Ramos (cell line): ENCODE results near the gene S100A2.

Experiments used
- in situ Hi-C: fragments of 300-500 bp; cut with MboI; formaldehyde crosslinking; loops from one replicate; pipeline ENCODE4 v1.14.3; 2022; ENCODE audit warnings: low sequenced_read_pairs; ENCODE audit not compliant: unreplicated experiment

S100A2 gene

DNA sequence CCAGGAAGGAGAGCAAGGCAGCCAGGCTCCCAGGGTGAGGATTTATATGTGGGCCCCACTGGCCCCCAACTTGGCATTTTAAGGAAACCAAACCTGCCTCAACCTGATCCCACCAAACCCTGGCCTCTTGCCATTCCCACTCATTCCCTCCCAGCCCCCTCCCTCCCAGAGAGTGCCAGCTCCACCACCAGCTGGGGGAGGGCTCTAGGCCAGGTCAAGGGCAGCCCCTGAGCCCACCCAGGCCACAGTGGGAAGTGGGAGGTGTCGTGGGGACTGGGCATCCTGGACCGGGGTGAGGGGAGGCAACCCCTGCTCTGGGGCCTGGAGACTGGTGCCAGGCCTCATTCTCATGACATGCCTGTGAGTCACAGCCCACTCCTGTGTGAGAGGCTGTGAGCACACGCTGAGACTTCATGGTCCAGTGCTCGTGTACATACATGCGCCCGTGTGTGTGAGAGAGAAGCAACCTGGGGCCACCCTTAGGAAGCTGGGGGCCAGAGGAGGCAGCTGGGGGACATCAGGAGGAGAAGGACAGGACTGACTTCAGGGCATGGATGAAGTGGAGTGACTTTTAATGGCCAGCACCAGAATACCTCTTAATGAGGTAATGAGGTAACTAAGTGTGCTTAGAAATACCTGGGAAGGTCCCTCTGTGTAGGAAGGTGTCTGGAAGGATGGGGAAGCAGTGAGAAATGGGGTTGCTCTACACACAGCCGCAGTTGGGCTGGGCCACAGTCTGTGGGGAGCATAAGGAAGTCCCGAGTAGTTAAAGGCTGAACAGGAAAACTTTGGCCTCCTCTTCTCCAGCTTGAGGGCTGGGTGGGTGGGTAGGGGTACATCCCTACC, at the start of gene S100A2:
S100A2 (minus strand) TSS at position 316 of the 846 bp plus-strand sequence. CDS start 1,967 bp downstream, outside the sequence.
- in situ Hi-C loops: no loop called here

DNA sequence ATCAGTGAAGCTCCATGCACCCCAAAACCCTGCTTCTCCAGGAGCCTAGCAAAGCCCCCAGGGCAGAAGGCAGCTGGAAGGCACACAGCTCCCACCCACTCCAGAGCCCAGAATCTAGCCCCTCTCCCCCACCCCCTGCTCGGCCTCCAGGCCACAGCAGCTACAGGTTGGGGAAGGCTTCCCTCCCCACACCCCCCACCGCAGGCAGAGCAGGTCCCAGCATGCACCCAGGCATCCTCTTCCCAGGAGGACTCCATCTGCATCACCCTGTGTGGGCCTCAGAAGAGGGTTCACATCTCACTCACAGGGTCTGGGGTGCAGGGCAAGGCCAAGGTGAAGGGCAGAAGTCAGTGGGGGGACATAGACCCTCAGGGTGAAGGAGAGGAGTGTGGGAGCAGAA, 49.8 kb upstream of the S100A2 start:
- in situ Hi-C loops: no loop called here

DNA sequence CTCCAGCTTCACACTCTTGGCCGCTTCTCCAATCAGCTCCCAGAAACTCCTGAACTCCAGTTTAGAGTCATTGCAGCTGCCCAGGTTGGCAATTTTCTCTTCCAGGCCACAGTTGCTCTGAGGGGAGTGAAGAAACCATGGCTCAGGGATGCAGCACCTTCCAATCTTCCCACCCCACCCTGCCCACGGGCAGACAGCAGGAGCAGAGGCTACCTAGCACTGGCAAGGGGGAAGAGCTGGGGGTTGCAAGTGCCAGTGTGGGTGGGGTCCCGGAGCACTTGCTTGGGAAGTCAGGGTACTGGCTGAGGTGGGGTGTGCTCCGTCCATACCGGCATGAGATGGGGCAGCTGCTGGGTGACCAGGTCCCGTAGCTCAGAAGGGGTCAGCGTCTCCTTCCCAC, 49.3 kb upstream of the S100A2 start:
- in situ Hi-C loops: no loop called here

DNA sequence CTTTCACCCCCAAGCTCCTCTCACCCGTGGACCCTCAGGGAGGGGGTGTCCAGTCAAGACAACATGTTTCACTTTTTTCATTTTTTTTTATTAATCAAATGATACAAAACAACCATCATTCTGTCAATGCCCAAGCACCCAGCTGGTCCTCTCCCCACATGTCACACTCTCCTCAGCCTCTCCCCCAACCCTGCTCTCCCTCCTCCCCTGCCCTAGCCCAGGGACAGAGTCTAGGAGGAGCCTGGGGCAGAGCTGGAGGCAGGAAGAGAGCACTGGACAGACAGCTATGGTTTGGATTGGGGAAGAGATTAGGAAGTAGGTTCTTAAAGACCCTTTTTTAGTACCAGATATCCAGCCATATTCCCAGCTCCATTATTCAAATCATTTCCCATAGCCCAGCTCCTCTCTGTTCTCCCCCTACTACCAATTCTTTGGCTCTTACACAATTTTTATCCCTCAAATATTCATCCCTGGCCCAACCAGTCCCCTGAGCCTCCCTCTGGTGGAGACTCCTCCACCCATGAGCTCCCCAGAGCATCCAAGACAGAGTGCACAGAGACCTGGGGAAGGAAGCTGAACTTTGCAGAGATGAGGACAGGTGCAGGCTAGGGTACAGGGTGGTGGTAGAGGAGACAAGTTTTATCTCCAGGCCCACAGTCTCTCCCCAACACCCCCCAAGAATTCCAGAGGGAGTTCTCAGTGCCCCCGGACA, 48.7 kb upstream of the S100A2 start:
- in situ Hi-C loops: no loop called here

DNA sequence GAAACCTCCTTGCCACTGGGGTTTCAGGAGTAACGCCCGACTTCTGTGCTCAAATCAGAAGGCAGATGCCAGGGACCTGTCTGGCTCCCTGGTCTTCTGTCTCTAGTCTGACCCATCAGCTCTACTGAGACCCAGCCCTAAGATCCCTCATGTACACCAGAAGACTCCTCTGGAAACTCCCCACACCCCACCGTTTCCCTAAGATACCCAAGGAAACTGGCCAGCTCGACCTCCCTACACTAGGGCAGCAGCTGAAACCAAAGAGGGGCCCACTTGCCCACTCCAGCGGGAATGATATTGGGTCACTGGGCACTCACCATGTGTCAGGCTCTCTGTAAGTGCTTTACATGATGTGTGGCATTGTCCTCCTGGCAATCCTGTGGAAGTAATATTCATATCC, 47.8 kb upstream of the S100A2 start:
- in situ Hi-C loops: no loop called here

DNA sequence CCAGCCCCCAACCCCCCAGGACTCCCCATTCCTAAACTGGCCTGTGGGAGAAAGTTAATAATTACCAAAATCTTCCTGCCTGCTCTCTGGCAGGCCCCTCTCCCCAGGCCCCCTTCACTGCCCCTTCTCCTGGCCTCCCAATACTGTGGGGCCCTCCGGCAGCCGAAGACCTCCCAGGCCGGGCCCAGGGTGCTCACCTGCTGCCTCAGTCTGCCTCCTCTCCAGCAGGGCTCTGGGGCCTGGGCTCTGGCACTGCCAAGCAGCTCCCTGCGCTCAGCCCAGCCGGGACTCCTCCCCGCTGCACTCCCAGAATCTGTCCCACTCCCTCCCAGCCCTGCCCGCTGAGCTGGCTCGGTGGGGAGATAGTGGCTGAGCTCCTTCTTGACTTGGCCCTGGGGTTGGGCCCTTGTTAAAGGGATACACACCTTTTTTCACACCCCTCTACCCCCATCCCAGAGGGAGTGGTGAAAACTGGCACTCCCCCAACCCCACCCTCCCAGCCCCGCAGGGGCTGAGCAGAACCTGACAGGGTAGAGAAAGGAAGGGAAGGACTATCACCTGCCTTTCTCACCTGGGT, 47.2 kb upstream of the S100A2 start, which contains the start of gene S100A16:
S100A16 (minus strand) TSS at position 383 of the 577 bp plus-strand sequence. CDS start 4,986 bp downstream, outside the sequence.
- in situ Hi-C loops: no loop called here

DNA sequence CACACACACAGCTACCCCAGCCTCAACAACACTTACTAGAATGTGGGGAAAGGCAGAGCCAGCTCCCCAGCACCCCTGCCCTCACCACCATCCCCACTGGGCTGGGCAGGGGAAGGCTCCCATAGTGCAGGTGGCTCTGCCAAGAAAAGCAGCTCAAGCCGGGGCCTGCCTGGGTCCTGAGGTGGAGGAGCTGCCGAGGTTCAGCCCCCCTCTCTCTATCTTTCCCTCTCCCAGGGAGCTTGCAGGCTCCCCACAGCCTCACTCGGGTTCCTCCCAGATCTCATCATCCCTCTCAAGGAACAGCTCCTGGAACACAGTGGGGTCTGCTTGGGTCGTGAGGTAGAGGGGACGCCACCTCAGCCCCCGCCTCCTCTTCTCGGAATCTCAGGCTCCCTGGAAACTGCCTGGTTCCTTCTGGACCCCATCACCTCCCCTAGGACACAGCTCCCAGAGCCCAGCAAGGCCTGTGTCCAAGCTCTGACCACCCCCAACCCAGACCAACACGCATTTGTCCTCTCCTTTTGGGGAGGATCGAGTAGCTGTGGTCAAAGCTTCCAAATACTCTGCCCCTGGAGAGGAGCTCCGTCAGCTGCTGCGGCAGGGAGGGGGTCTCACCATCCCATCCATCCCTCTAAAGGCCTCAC, 46.6 kb upstream of the S100A2 start:
- in situ Hi-C loops: no loop called here

DNA sequence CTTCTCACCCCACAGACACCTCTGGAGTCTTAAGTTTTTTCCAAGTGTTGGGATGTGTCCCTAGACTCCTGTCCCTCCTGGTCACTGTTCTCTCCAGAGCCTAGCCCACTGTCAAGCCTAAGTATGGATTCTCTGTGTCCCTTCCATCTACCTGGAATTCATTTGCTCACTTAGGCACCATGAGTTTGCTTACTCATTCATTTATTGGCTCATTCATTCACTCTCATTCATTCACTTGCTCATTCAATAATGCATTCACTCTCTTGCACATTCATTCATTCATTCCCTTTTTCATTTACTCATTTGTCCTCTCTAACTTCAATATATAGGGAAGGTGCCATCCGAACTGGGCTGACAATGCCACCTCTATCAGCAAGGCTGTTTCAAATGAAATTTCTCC, 45.7 kb upstream of the S100A2 start:
- in situ Hi-C loops: no loop called here

DNA sequence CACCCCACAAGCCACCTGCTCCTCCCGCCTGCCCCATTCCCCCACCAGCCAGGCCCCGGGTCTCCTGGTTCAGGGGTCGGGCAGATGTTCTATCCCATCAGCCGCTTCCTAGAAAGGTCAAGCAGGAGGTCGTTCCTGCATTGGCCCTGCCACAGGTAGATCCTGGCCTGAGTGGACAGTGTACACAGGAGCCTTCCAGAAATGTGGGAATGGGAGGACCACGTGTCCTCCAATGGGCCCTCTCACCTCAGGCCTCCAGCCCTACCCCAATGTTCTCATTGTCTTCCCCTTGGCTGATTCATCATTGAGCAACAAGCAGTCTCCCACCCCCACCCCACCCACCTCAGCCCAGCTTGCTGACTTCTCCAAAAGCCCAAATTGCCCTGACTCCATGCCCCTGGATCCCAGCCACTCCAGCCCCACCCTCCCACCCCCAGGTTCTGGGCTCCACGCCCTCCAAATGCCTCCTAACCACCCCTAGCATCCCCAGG, 45.2 kb upstream of the S100A2 start:
- in situ Hi-C loops: no loop called here

DNA sequence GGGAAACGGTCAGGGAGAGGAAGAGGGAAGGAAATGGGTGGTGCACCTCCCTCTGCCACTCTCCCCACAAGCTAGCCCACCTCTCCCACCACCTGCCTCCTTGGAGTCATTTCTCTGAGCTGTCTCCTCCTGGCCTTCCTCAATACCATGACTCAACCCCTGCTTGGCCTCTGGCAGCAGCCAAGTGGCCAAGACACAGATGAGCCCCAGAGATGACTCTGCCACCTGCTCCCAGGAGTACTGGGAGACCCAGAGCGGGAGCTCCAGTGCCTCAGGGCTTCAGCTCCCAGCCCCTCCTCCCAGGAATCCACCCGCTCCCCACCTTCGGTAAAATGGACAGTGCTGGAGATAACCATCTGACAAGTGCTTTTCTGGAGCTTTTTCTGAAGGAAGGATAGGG, 44.7 kb upstream of the S100A2 start:
- in situ Hi-C loops: no loop called here

DNA sequence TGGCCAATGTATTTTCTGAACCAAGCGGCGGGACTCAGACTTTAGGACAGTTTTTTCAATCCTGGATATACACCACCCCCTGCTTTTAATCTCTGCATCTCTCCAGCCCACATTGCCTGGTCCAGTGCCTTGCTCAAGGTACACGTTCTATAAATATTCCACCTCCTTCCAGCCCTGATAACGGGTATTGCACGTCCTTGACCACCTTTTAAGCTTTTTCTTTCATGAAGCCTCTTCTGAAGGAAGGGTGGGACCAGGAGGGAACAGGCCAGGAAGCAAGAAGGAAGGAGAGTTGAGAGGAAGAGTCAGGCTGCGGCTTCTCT, 43.9 kb upstream of the S100A2 start:
- in situ Hi-C loops: no loop called here

DNA sequence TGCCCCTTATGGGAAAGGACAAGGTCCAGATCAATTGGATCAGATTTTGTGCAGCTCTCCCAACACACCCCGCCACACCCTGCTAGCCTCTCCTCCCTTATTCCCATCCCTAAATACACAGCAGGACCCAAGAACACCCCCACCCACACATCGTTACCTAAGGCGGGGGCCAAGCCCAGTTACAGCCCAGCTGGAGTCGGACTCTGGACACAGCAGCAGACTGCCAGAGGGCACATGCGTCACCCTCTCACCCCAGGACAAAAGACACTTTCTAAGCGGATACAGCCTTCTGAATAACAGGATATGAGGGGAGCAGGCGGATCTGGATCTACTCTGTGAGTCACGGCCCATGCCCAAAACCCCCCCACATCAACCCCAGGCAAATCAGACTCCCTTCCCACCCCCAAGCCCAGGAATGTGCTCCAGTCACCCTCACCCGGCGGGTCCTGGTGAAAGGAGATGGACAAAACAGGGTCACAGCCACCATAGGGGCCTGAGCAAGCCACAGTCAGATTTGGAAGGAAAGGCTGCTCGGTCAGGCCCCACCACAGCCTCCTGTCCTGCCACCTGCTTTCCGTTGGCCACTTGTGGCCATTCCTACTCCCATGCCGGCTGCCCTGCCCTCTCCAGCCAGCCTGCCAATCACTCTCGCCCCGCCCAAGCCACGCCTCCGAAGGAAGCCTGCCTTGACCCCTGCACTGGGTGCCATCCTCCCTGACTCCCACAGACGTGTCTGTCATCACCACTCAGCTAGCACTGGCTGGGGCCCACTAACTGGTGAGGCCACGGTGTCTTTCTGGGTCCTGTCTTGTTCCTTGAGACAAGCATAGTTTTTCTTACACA, 43.3 kb upstream of the S100A2 start:
- in situ Hi-C loops: no loop called here

DNA sequence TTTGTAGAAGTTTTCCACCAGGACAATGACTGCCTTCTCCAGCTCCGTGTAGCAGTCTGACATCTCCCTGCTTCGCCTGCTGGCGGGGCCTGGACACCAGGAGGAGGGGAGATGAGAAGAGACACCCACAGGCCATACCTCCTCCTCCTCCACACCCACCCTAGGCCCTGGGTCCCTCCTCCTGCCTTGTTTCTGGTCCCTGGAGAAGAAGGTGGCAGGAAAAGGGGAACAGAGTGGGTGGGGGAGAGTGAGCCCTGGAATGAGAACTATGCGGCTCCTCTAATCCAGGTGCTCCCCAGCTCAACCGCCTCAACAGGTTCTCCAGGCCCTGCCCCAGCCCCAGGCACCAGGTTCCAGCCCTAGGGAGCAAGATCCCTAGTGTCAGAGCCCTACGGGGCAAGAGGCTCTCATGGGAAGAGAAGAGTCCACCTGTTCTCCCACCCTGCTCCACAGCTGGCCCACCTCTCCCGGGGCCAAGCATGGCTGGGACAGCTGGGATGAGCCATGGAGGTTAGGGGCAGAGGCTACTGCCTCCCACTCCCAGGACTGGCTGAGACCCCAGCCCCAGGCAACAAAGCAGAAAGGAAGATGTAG, 42.5 kb upstream of the S100A2 start:
- in situ Hi-C loops: no loop called here

DNA sequence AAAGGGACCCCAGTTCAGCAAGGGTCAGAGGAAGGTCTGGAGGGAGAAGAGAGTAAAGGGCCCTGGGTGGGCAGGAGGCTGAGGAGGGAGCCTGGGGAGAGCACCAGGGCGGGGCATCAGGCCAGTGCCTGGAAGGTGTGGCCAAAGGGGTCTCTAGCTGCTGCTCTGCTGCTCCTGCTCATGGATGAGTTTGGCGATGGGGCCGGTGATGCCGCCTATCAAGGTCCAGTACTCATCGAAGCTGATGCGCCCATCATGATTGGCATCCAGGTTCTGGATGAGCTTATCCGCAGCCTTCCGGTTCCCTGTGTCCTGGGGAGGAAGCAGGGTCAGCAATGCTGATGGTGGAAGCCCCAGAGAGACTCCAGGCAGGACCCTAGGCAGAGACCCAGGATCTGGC, 41.7 kb upstream of the S100A2 start:
- in situ Hi-C loops: no loop called here

DNA sequence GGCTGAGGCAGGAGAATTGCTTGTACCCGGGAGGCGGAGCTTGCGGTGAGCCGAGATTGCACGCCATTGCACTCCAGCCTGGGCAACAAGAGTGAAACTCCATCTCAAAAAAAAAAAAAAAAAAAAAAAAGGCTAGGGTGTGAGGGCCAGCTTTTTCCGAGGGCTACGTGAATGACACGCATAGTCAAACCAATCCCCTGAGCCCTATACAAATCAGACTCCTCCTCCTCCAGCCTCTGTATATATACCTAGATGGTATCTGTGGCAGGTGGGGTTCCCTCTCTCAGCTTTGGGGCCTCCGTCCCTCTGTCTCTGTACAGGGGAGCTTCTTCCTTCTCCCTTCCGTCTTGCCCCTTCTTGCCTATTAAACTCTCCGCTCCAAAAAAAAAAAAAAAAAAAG, 40.5 kb upstream of the S100A2 start:
- in situ Hi-C loops: no loop called here

DNA sequence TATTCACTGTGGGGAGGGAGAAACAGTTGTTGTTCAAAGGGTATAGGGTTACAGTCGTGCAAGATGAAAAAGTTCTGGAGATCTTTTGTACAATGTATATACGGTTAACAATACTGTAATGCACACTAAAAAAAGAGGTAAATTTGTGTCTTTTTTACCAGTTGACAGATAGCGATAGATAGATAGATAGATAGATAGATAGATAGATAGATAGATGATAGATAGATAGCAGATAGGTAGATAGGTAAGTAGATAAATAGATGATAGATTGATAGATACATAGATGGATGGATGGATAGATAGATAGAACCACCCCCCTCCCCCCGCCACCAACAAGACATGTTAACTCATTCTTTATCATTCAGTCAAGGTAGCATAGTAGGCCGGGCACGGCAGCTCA, 37.1 kb upstream of the S100A2 start:
- in situ Hi-C loops: no loop called here

DNA sequence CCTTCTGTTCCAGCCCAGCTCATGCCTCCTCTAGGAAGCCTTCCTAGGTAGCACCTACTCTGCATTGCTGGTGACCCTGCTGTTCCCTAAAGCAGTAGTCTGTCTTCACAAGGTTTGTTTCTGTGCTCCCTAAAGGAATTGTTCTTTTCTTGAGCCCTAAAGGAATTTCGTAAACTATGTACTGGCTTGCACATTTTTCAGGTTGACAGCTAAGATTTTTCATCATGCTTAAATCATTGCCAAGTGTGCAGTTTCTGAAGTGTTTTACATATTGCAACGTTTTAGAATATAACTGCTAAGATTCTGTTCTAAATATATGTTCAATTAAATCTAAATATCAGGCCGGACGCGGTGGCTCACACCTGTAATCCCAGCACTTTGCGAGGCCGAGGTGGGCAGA, 34.2 kb upstream of the S100A2 start:
- in situ Hi-C loops: no loop called here

DNA sequence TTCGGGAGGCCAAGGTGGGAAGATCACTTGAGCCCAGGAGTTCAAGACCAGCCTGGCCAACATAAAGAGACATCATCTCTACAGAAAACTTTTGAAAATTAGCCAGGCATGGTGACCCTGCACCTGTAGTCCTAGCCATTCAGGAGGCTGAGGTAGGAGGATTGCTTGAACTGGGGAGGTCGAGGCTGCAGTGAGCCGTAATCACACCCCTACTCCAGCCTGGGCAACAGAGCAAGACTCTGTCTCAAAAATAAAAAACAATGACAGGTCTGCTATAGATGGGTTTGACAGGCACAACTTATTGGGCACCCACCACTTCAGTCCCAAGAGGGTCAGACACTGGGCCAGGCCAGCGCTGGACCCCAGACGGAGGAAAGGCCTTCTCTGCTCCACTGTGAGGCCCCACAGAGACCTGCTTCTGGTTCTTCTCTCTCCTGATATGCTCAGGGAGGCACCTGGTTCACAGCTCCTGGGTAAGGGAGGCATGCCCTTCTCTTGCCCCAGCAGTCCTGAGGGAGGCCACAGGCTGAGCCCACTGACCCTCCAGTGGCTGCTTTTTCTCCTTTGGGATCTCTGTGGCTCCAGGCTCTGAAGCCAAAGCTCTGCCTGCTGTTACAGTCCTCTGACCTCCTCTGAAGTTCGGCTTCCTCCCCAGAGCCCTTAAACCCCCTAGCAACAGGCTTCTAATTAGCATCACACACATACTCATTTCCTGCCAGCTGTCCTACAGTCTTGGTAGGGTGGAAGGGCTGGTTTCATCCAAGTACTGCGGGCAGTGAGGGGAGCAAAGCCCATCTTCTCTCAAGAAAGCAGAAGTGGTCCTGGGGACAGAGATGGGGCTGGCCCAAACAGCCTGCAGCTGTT, 32.9 kb upstream of the S100A2 start:
- in situ Hi-C loops: no loop called here

DNA sequence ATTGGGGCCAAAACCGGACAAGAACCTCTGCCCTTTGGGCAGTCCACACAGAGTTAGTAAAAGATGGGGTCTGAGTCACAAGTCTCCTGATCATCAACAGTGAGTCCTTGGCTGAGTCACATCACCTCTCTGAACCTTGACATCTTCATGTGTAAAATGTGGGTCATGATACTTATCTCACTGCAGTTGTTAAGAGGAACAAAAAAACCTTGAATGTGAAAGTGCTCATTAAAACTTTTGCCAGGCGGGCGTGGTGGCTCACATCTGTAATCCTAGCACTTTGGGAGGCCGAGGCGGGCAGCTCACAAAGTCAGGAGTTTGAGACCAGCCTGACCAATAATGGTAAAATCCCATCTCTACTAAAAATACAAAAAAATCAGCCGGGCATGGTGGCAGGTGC, 31.6 kb upstream of the S100A2 start:
- in situ Hi-C loops: no loop called here
